Uterus (tissue), 2 donors: ENCODE results near the gene ZEB1.

Experiments
- POLR2A ChIP-seq, 2 donors: fragments of 450-650 bp; IDR thresholded peaks; one replicate each; pipeline ENCODE4 v1.6.1; 2016; ENCODE audit warnings: antibody characterized with exemption in 2 of 2, mild to moderate bottlenecking in 1 of 2, moderate library complexity in 1 of 2
- TF ChIP-seq, protein P1 (sequence below), 4 experiments: fragments of 200-600 bp in 2 of 4; fragments of 450-650 bp in 2 of 4; sonication (generic) in 2 of 4; IDR thresholded peaks; one replicate each; pipeline ENCODE4 v1.5.1; 2016 to 2019; ENCODE audit warnings: antibody characterized with exemption in 4 of 4, mild to moderate bottlenecking in 2 of 4, moderate library complexity in 1 of 4

GRCh38 chr10:31509989-31510388, 191.0 kb downstream of the ZEB1 start:
- no peak for TF ChIP-seq POLR2A (IDR thresholded peaks at IDR 0.05)
- TF ChIP-seq, protein P1, sequence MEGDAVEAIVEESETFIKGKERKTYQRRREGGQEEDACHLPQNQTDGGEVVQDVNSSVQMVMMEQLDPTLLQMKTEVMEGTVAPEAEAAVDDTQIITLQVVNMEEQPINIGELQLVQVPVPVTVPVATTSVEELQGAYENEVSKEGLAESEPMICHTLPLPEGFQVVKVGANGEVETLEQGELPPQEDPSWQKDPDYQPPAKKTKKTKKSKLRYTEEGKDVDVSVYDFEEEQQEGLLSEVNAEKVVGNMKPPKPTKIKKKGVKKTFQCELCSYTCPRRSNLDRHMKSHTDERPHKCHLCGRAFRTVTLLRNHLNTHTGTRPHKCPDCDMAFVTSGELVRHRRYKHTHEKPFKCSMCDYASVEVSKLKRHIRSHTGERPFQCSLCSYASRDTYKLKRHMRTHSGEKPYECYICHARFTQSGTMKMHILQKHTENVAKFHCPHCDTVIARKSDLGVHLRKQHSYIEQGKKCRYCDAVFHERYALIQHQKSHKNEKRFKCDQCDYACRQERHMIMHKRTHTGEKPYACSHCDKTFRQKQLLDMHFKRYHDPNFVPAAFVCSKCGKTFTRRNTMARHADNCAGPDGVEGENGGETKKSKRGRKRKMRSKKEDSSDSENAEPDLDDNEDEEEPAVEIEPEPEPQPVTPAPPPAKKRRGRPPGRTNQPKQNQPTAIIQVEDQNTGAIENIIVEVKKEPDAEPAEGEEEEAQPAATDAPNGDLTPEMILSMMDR (IDR thresholded peaks at IDR 0.05): no peak
